GM21423 (cell line): Measurements from ENCODE around the gene CFAP100.

ENCODE experiments used
- ATAC-seq: cut with Tn5 transposase; IDR thresholded peaks from one replicate; pipeline ENCODE4 v1.9.1; 2021; ENCODE audit warnings: mild to moderate bottlenecking, moderate library complexity; ENCODE audit not compliant: unreplicated experiment

CFAP100 gene

DNA sequence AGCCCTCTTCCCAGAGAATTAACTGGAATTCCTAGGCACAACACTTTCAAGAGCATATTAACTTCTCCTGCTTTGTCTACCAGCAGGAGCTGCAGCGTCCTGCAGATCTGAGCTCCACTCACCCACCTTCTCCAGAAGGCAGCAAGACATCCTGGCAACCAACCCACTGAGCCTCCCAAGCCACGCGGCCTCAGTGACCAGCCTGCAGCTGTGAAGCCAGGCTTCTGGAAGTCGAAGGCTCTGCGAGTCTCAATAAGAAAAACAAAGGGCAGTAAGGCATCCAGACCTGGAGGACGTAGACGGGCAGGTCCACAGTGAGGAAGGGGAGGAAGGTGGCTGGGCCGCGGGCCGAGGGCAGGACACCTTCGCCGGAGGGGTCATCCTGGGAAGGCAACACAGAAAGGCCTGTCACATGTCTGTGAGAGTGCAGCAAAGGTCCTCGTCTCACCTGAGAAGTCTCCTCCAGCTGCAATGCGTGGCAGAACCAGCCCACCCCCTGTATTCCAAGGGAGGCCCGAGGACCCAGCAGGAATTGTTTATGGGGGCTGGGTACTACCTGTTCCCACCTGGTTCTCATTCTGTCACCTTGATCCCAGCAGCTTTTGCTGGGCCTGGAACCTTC is 44.7 kb downstream of the CFAP100 start:
- ATAC-seq = no peak

DNA sequence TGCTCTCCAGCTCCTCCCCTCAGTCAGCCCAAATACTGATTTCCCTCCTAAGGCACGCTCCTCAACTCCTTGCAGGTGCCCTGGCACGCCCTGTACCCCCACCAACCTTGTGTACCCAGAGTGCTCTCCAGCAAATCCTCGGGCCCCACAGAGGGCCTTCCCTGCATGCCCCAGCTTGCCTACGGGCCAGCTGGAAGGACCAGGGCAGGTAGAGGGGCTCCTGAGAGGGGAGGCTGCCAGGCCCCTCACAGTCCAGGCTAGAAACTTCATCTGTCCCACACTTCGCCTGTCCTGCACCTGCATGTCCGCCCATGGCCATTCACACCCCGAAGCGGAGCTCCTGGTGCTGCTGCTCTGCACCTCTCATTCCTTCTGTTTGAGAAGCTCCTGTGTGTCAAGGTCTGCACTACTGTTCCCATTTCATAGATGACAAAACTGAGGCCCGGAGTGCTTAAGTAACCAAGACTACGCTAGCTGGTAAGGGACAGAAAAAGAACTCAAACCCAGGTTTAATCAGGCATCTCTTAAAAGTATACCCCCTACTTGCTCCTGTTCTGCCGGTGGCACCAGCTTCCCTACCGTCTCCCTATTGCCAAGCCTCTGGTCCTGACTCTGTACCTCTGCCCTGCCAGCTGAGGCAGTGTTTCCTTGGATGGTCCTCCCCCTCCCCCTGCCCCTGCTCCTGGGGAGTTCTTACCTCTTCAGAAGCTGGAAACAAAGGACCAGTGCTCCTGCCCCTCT is 45.4 kb downstream of the CFAP100 start:
- ATAC-seq = no peak

DNA sequence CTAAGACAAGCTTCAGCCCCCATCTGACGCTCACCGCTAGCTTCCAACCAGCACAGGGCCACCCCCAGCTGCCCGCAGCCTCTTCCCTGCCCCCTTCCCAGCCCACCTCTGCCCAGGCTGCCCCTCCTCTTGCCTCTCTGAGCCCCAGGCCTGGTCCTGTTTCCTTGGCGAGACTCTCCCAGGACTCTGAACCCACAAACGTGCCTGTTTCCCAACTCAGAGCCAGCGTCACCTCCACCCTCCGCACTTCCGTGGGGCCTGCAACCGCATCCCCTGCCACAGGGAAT is 45.9 kb downstream of the CFAP100 start:
- no peak for ATAC-seq

DNA sequence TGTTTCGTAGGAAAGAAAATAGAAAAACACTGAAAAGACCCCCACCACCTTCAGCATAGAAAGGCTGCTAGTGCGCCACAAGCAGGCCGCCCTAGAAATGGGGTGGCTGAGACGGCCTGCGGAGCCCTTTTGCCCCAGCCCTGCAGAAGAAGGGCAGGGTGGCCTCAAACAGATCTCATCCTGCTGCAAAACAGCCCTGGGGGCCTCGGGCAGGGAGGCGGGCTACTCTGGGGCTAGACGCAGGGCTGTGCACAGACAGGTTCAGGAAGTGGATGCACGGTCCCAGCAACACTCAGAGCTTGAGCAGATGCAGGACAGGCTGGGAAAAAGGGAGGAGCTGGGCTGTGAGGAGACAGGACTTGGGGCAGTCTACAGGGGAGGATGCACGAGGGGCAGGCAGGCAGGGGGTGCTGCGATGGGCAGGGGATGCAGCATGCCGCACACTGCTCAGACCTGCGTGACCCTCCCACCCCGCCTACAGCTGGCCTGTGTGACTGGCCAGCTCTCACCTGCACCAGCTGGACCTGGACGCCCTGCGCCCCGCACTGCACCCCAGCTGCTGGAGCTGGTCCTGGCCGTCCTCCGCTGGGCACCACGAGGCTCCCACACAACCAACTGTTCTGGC is 46.7 kb downstream of the CFAP100 start:
- ATAC-seq = no peak

DNA sequence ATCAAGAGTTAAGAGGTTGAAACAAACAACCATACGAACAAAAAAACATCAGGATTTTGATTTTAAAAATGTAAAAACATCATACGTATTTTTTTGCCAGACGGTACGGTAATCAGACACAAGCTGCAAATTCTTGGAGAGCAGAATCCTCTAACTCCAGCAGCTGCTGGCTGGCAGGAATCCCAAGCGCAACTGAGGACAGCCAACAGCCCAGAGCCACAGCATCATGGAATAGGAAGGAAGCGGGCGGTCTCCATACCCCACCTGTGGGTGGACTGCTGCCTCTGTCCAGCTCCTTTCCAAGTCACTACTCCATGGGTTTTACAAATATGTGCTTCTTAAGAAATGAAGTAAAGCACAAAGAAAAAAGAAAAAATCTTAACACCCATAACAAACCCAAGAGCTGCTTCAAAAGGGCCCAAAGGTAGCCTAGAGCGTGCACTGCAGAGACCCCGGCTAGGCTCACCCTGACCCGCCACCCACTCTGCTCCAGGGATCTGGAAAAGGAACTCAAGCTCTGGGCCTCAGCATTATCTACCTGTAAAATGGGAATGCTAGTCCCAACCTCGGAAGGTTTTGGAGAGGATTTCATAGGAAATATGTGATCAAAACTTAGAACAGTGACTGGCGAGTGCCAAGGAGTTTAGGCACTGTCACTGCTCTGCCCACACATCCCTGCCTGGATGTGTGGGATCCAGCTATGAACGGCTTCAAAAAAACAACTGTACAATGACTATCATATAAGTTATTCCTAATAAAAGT is 47.6 kb downstream of the CFAP100 start:
- ATAC-seq = no peak

DNA sequence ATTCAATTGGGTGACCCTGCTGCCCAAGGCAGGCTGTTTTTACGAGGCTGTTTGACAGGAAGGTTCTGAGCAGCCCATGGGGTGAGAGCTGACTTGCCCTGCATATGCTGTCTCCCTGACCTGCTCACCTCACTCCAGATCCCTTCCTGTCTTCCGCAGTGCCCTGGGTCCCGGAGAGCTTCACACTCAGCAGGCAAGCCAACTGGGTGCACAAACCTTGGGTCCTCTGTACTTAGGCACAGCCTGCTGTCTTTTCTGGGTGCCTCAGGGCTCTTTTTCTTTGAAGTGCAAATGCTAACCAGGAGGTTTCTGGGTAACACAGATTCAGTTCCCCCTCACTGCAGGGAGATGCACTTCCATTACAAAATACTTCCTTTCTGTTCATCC is 48.1 kb downstream of the CFAP100 start:
- no peak for ATAC-seq

DNA sequence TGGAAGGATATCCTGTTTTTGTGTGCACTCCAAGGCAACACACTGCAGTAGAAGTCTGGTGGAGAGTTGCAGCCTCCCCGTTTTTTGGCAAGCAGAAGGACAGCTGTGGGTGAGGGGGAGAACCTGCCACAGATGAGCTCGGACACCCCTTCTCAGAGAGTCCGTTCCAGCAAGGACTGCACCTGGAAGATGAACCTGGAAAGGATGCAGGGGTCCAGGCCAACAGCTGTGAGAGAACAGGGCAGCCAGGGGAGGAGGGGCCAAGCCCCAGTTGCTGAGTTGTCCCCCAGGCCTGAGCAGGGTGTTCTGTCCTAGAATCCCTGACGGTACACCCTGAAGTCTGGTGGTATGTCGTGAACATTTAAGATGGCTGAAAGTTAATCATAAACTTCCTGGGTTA is 50.8 kb downstream of the CFAP100 start:
- ATAC-seq = no peak

DNA sequence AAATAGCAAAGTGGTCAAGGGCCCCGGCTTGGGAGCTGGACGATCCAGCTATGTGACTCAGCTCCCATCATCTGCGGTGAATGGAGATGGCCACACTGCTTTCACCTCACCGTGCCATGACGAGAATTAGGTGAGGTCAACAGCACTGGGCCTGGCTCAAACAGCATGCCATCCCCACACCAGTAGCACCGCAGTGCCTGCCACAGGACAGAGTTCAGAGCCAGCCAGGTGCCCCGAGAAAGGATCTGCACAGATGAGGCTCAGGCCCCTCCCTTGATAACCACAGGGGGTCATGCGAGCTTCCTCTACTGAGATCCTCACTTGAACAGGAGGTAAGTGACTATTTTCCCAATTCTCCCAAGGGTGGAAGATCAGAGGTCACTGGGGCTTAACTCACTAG is 51.6 kb downstream of the CFAP100 start:
- ATAC-seq = no peak

DNA sequence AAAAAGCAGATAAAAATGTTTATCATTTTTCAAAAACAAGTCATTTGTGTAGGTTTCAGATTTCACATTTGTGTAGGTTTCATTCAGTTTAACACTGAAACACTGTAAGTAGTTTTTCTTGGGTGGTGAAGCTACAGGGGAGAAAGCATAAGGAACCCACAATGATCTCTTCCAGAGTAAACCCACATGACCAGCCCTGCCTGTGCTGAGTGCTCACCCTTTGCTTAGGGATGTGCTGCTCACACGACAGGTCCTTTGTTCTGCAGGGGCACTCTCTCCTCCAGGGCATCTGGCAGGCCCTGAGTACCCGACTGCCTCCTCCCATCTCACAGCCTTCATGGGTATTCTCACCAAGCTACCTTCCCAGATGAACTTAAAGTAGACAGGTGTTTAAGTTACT is 52.1 kb downstream of the CFAP100 start:
- ATAC-seq = no peak

DNA sequence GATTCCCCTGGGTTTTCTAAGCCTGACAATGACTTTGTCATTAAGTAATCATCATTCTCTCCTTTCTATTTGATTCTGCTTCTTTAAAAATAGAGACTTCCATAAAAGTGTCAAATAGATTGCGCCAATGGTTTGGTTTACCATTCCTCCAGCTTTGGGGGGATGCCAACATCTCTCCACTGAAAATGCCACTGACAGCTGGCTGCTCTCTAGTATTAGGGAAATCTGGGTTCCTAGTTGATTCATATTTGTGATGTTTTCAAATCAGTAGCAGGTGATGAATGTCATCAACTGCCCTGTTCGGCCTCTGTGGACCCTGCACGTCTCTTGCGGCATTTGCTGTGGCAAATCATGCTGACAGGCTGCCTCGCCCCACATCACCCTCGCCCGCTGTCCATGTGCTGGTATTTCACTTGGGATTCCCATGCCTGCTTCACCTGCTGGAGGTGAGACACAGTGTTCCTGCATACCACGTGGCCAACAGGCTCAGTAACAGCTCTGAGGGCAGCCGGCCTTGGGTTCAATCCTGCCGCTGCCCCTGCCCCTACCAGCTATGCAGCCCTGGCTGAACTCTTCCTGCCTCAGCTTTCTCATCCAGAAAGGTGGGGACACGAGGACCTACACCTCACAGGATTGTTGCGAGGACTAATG is 52.9 kb downstream of the CFAP100 start:
- no peak for ATAC-seq

DNA sequence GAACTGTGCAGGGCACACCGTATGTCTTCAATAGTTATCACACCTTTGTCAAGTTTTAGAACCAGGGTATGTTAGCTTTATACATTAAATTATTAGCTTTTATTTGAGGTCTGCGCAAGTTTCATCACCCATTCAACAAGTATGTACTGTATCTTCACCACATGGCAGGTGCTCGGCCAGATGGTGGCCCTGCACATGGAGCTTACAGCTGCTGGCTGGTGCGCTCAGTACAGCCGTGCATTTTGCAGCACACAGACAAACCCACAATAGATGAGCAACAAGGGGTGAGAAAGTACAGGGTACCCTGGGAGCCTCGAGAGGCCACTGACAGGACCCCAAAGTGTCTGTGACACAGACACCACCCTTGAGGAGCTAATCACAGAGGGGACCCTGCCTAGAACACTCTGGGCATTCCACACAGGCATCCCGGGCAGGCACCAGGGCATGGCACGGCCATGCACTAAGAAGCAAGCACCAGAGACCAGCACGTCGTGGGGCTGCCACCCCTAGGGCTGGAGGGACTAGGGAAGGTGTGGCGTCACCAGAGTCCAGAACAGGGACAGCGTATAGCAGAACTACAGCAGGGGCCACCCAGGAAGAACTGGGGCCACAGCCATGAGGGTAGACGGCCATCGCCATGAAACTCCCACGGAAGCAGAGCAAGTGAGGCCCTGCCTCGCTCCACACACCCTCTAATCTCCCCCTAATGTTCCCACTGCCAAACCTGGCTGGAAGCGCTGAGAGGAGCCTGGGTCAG is 53.6 kb downstream of the CFAP100 start:
- ATAC-seq = no peak

DNA sequence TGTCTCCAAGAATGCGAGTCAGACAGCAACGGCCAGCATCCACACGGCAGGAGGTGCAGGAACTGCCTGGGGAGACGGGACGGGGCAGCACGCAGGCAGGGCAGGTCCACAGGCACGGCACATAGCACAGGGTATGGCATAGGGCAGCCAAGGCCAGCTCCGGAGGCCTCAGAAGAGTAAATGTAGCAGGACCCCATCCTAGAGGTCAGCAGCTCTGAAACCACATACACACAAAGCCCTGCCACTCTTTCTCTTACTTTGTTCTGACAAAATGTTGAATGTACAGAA is 54.1 kb downstream of the CFAP100 start:
- no peak for ATAC-seq

DNA sequence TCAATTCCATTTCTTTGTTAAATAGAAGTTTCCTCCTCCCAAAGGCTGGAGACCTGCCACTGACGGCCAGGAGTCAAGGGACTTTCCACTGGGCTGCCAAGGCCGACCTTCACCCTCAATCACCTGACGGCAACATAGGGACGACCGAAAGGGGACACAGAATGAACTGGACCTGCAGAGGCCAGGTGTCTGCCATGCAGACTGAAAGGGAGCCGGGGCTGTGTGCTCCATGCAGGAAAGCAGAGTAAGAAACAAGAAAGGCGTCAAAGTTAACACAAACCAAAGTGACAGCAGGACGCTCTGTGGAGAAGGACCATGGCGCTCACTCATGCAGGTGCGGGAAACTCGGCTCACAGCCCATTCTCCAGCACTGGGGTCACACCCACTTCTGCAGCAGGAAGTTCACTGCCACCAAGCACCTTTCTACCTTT is 54.9 kb downstream of the CFAP100 start:
- ATAC-seq = no peak

DNA sequence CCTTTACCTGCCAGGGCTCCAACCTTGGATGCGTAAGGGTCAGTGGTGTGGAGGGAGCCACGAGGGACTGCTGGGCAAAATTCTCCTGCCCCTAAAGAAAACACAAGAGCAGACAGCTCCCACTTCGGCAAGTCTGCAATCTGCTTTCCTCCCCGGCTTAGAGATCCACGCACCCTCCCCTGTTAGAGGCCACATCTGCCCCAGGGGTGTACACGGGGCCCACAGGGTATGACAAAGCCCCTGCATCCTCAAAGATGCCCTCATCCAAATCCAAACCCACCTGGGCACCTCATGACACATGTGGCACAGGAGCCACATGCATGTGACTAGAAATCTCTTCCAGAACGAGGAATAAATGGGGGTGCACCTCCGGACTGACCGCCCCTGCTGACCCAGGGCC is 55.5 kb downstream of the CFAP100 start:
- ATAC-seq = no peak

DNA sequence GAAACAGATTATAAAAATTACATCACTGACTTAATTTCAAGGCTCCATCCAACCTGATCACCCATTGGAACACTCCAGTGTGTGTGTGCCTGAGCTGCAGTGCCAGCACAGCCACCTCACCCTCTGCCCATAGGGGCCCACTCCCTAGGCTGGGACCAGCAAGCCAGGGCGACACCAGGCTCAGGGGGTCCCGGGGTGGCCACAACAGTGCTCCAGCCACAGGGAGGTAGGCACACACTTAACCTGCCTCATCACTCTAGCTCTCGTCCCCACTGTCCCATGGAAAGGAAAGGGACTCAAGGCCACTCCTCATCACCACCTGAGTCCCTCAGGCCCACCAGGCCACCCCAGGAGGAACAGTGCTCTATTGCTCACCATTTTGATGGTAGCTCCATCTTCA is 56.0 kb downstream of the CFAP100 start:
- no peak for ATAC-seq

DNA sequence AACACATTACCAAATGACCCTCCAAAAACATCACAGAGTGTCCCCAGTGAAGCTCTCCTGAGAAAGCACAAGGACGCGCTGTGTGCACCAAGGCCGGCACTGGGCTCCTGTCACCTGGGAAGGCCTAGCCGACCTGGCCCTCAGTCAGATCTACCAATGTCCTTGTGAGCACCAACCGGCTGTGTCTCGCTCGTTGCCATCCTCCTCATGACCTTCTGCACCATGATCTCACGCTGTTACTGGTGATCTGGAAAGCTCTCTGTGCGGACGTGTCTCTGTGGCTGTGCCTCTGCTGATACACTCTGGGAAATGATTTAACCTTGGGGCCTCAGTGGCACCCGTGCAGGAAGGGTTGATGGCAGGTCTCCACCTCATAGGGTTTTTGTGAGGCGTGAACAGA is 56.8 kb downstream of the CFAP100 start:
- no peak for ATAC-seq

DNA sequence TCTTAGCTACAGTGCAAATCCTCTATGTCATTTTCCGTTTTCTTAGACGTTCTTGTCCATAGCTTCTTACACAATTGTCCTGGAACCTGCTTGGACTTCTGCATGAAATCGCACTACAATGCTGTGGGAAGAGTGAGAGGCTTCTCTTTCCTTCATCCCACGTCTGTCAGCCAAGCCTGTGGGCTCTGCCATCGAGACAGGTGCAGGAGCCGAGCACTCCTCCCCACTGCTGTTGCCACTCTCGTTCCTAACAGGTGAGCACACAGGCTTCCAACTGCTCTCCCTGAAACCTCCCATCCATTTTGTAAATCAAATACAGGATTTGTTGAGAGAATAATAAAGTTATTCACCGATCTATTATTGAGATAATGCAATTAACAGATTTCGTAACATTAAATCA is 57.5 kb downstream of the CFAP100 start:
- ATAC-seq = no peak

DNA sequence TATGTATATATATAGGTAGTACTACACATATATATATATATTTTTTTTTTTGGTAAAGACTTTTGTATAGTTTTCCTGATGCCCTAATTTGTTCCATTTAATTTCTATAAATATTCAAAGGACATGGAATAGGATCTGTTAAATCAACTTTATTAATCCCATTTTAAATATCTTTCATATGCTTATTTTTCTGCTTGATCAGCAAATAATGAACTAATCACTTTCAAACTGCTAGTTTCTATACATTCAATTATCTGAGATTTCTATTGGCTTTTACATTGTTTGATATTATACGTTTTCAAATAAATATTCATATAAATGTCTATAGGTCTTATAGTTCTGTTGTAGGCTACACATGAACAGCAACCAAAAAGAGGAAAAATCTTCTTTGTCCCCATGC is 59.3 kb downstream of the CFAP100 start:
- no peak for ATAC-seq

DNA sequence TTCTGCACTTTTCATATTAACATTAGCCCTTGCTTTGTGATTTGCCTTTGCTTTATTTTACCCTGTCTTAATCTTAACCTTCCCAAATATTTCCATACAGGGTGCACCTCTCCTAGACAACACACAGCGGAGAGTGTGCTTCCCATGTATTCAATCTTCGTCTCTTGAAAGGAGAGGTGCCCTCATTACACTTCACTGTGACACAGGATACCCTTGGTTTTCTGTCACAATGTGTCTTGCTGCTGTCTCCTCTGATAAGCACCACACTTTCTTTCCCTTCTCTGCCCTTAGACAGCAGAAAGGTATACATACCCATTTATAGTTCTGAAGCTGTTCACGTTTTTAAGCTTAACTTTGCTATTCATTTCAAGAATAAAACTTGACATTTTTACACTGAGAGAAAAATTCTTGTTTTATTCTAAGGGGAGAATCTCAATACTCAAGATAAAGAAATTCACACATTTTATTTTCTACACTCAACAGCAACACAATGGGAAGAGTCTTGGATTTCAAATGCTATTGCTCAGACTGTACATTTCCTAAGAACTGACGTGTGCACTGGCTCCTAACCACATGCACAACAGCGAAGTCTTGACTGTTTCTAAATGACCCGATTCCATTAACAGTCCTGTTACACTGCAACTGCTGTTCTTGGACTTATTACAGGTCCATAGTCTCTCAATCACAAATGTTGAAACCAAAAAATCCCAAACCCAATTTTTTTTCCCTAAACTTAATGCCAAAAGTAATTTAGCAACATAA is 59.9 kb downstream of the CFAP100 start:
- ATAC-seq = no peak

DNA sequence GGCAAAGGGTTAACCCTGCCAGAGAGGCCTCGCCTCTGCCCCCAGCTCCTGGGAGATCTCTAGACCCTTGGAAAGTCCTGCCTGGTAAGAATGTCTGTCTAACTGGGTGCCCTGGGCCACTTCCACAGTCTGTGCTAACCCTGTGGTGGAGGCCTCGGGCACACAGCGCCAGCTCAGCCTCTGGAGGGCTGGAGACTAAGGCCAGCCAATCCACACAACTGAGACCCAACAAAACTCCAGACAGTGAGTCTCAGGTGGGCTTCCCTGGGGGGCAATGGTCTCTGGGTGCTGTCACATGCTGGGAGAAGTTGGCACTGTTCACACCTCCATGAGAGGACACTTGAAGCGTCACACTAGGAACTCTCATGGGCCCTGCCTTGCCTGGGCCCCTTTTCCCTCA is 61.5 kb downstream of the CFAP100 start:
- ATAC-seq = no peak
